HG02763 (cell line): ENCODE measurements around the gene ANGPTL4.
"Not testable (repeated sequence)": the region's sequence is repeated elsewhere in the genome, so short reads cannot be mapped to it uniquely, and the experiment has no call there.

ENCODE experiments used
- ATAC-seq: cut with Tn5 transposase; IDR thresholded peaks from one replicate; pipeline ENCODE4 v1.9.1; 2021; ENCODE audit warnings: mild to moderate bottlenecking, moderate library complexity; ENCODE audit not compliant: unreplicated experiment

ANGPTL4 gene

DNA sequence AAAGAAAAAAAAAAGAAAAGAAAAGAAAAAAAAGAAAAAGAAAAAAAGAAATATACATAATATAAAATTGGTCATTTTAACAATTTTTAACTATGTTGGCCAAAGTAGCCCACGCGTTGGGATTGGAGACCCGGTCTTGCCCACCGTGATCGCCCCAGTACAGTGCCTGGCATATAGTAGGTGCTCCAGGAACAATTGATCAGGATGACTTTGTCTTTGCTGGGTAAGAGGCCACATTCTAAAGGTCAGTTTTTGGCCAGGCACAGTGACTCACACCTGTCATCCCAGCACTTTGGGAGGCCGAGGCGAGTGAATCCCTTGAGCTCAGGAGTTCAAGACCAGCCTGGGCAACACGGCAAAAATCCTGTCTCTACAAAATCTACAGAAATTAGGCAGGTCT, 3.8 kb upstream of the ANGPTL4 start:
- no peak for ATAC-seq

DNA sequence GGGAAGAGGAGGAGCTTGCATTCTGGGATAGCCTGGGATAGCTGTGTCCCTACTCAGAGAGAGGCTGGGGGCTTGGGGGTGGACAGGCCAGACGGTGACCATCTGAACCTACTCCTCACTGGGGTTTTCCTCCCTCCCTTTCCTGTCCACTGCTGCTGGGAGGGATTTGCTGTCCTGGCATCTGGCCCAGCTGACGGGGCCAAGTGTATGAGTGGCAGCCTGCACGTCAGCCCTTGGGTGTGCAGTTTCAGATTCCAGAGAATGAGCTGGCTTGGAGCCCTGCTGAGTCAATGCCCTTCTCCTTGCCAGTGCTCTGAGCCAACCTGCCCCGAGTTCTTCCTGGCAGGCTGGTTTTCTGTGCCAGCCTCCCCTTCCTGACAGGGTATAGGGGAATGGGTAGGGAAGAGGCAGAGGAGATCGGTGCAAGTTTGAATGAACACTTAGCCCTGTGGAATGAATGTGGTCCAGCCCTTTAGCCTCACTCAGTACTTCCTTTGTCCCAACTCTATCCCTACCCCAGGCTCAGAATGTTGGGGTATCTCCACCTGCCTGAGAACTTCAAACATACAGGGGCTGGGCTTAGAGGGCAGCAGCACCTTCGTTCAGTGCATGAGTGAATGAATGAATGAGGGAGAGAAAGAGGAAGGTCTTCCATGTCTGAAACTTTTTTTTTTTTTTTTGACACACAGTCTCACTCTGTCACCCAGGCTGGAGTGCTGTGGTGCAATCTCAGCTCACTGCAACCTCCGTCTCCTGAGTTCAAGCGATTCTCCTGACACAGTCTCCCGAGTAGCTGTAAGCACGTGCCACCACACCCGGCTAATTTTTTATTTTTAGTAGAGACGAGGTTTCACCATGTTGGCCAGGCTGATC, 1.8 kb upstream of the ANGPTL4 start:
- ATAC-seq = no peak

DNA sequence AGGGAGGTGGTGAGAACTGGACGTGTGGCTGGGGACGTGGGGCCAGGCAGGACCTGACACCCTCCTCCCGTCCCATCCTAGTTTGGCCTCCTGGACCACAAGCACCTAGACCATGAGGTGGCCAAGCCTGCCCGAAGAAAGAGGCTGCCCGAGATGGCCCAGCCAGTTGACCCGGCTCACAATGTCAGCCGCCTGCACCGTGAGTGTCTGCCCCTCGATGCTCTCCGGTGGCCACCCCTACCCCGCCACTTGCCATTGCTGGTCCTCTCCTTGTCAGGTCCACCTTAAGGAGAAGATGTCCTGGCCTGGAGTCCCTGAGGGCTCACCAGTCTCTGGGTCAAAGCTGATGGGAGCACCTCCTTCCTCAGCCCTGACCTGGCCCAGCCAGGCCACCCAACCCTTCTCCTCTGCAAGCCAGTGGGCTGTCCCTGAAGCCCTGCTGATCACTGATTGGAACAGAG, 2.2 kb downstream of the ANGPTL4 start:
- no peak for ATAC-seq

- ATAC-seq = no peak
These were observed 3.0 kb downstream of the ANGPTL4 start for GRCh38 chr19:8366961-8367326.

GRCh38 chr19:8367327-8368001, 3.5 kb downstream of the ANGPTL4 start:
- ATAC-seq = no peak

DNA sequence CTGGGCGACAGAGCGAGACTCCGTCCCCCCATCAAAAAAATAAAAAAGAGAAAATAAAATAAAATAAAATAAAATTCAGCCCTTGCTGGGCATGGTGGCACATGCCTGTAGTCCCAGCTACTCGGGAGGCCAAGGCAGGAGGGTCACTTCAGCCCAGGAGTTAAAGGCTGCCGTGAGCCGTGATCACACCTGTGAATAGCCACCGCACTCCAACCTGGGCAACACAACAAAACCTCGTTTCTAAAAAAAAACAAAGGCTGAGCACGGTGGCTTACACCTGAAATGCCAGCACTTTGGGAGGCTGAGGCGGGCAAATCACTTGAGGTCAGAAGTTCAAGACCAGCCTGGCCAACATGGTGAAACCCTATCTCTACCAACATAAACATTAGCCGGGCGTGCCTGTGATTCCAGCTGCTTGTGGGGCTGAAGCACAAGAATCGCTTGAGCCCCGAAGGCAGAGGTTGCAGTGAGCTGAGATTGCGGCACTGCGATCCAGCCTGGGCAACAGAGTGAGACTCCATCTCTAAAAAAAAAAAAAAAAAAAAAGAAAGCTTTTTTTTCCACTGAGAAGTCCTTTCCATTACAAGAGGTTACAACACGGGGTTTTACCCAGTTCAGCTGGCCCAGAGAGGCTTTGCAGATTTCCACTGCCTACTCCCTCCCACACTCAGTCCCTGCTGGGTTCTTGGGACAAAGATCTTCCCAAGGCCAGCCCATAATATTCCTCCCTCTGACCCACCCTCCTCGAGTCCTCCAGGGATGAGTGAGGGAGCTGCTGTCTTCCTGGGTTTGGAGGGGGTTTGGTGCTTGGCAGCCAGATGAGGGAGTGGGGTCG, 6.4 kb downstream of the ANGPTL4 start:
- no peak for ATAC-seq

- ATAC-seq = no peak
These were observed 7.3 kb downstream of the ANGPTL4 start for GRCh38 chr19:8371011-8371804.

DNA sequence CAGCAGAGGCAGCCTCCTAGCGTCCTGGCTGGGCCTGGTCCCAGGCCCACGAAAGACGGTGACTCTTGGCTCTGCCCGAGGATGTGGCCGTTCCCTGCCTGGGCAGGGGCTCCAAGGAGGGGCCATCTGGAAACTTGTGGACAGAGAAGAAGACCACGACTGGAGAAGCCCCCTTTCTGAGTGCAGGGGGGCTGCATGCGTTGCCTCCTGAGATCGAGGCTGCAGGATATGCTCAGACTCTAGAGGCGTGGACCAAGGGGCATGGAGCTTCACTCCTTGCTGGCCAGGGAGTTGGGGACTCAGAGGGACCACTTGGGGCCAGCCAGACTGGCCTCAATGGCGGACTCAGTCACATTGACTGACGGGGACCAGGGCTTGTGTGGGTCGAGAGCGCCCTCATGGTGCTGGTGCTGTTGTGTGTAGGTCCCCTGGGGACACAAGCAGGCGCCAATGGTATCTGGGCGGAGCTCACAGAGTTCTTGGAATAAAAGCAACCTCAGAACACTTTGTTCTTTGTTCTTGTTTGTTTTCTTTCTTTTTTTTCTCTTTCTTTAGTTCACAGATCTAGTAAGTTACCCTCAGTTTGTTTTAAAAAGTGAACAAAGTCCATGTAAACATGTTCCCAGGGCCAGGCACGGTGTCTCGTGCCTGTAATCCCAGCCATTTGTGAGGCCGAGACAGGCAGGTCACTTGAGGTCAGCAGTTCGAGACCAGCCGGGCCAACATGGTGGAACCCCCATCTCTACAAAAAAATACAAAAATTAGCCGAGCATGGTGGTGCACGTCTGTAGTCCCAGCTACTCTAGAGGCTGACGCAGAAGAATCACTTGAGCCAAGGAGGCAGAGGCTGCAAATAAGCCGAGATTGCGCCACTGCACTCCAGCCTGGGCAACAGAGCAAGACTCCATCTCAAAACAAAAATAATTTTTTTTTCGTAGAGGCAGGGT, 10.2 kb downstream of the ANGPTL4 start:
- no peak for ATAC-seq

DNA sequence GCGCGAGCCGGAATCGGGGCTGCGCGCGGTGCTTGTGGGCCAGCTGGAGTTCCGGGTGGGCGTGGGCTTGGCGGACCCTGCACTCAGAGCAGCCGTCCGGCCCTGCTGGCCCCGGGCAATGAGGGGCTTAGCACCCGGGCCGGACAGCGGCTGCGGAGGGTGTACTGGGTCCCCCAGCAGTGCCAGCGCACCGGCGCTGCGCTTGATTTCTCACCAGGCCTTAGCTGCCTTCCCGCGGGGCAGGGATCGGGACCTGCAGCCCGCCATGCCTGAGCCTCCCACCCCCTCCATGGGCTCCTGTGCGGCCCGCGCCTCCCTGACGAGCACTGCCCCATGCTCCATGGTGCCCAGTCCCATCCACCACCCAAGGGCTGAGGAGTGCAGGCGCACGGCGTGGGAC, 11.8 kb downstream of the ANGPTL4 start:
- not testable (repeated sequence) for ATAC-seq

GRCh38 chr19:8376373-8376974, 12.5 kb downstream of the ANGPTL4 start:
- not testable (repeated sequence) for ATAC-seq

DNA sequence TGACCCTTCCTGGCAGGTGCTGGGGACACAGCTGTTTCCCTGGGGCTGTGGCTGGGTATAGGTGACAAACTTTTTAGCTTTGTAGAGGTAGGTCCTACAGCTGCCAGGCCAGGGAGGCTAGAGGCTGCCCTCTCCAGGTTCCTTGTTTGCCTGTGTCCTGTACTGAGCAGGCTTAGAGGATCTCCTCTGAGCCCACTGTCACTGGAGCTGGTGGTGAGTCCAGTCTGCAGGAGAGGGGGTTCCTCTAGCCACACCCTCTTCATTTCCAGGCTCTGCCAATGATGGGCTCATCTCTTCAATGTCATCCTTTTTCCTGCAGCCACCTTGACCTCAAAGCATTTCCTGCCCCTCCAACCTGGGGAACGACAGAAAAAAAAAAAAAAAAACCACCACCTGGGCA, 13.6 kb downstream of the ANGPTL4 start:
- no peak for ATAC-seq

DNA sequence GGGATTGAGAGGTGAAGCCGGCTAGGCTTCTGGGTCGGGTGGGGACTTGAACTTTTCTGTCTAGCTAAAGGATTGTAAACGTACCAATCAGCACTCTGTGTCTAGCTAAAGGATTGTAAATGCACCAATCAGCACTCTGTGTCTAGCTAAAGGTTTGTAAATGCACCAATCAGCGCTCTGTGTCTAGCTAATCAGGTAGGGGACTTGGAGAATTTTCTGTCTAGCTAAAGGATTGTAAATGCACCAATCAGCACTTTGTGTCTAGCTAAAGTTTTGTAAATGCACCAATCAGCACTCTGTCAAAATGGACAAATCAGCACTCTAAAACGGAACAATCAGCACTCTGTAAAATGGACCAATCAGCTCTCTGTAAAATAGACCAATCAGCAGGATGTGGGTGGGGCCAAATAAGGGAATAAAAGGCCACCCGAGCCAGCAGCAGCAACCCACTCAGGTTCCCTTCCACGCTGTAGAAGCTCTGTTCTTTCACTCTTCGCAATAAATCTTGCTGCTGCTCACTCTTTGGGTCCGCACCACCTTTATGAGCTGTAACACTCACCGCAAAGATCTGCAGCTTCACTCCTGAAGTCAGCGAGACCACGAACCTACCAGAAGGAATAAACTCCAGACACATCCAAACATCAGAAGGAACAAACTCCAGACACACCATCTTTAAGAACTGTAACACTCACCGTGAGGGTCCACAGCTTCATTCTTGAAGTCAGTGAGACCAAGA, 15.4 kb downstream of the ANGPTL4 start:
- not testable (repeated sequence) for ATAC-seq

GRCh38 chr19:8384569-8384968, 20.6 kb downstream of the ANGPTL4 start:
- not testable (repeated sequence) for ATAC-seq

GRCh38 chr19:8385103-8385502, 21.1 kb downstream of the ANGPTL4 start:
- not testable (repeated sequence) for ATAC-seq

- not testable (repeated sequence) for ATAC-seq
These were observed 21.6 kb downstream of the ANGPTL4 start for GRCh38 chr19:8385566-8385965.

GRCh38 chr19:8386419-8386818, 22.5 kb downstream of the ANGPTL4 start:
- ATAC-seq = not testable (repeated sequence)

DNA sequence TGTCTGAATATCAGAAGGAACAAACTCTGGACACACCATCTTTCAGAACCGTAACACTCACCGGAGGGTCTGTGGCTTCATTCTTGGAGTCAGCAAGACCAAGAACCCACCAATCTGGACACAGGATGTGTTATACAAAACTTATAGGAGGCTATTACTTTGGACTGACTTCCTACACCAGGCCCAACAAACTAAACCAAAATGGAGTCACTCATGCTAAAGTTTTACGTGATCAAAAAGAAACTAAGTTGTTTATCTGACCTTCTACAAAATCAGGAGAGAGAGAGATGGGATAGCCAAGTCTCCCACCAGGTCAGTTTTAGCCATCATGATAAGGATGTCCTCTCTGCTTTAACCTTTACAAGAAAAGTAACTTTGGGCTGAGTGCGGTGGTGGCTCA, 23.0 kb downstream of the ANGPTL4 start:
- ATAC-seq = no peak
